Loucy (cell line): ENCODE results near the gene SLC6A2.

Experiments
- H2AFZ ChIP-seq: fragments of 200-600 bp; sonication (generic); 2 replicates; pipeline ENCODE4 v1.6.0; 2016; ENCODE audit warnings: antibody characterized with exemption, mild to moderate bottlenecking, low read length, moderate library complexity
- H3F3A ChIP-seq: fragments of 200-600 bp; 2 replicates; pipeline ENCODE4 v1.6.0; 2016; ENCODE audit warnings: antibody characterized with exemption, low read depth, mild to moderate bottlenecking
- H3K27me3 ChIP-seq: fragments of 200-600 bp; sonication (generic); 2 replicates; pipeline ENCODE4 v1.6.1; 2014; ENCODE audit warnings: low read length, mild to moderate bottlenecking; ENCODE audit not compliant: insufficient read depth, poor library complexity, severe bottlenecking
- H3K36me3 ChIP-seq: fragments of 200-600 bp; sonication (generic); 2 replicates; pipeline ENCODE4 v1.6.1; 2016; ENCODE audit warnings: low read length; ENCODE audit not compliant: insufficient read depth
- H3K4me1 ChIP-seq: fragments of 200-600 bp; sonication (generic); 2 replicates; pipeline ENCODE4 v1.5.1; 2014; ENCODE audit warnings: low read length, mild to moderate bottlenecking; ENCODE audit not compliant: insufficient read depth, poor library complexity, severe bottlenecking
- H3K4me2 ChIP-seq: fragments of 200-600 bp; sonication (generic); 2 replicates; pipeline ENCODE4 v1.6.0; 2014; ENCODE audit warnings: antibody characterized with exemption, low read length, low read depth, mild to moderate bottlenecking; ENCODE audit not compliant: poor library complexity, severe bottlenecking
- H3K4me3 ChIP-seq: fragments of 200-600 bp; sonication (generic); 2 replicates; pipeline ENCODE4 v1.5.1; 2014; ENCODE audit warnings: low read length, mild to moderate bottlenecking, mixed read lengths; ENCODE audit not compliant: poor library complexity, severe bottlenecking
- H3K79me2 ChIP-seq: fragments of 200-600 bp; sonication (generic); 2 replicates; pipeline ENCODE4 v1.6.1; 2014; ENCODE audit warnings: low read length; ENCODE audit not compliant: insufficient read depth
- H3K9ac ChIP-seq: fragments of 200-600 bp; sonication (generic); 2 replicates; pipeline ENCODE4 v1.6.0; 2014; ENCODE audit warnings: mild to moderate bottlenecking, low read depth, low read length, moderate library complexity; ENCODE audit not compliant: poor library complexity, severe bottlenecking
- H3K9me2 ChIP-seq: fragments of 200-600 bp; sonication (generic); replicated peaks from 2 replicates; pipeline ENCODE4 v1.6.1; 2016; ENCODE audit warnings: low read depth, low read length, mixed read lengths
- H3K9me3 ChIP-seq: fragments of 200-600 bp; sonication (generic); 2 replicates; pipeline ENCODE4 v1.6.1; 2014; ENCODE audit warnings: mild to moderate bottlenecking, antibody characterized with exemption, low read length, low read depth; ENCODE audit not compliant: insufficient read depth
- H4K20me1 ChIP-seq: fragments of 200-600 bp; sonication (generic); 2 replicates; pipeline ENCODE4 v1.6.0; 2014; ENCODE audit warnings: antibody characterized with exemption, low read length, mild to moderate bottlenecking; ENCODE audit not compliant: insufficient read depth, poor library complexity, severe bottlenecking
- EZH2phosphoT487 ChIP-seq: fragments of 200-600 bp; IDR thresholded peaks from 2 replicates; pipeline ENCODE4 v1.6.1; 2018; ENCODE audit warnings: antibody characterized with exemption, mild to moderate bottlenecking, moderate library complexity, borderline replicate concordance
- TF ChIP-seq, protein P1 (sequence below): fragments of 200-600 bp; sonication (generic); conservative IDR thresholded peaks from 2 replicates; pipeline ENCODE4 v1.5.1; 2014; ENCODE audit warnings: mild to moderate bottlenecking, antibody characterized with exemption, low read length

SLC6A2 gene

DNA sequence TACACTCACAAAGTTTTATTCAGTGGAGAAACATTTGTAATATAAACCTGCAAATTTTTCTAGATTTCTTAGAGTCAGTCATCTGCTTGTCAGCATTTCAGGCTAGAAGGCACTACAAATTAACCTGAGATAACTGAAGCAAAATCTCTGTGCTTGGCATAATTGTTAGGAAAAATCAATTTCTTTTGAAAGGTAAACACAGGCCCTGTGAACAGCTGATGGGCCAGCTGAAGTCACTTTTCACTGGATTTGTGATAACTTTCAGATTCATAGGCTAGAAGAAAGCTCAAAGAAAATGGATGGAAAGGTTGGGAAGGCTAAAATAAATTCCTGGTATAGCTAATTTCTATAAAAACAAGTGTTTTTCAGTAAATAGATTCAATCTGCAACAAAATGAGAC is 34.0 kb upstream of the SLC6A2 start:
- H3K79me2 ChIP-seq = no peaks in the 10 kb centered on the region
- H3K4me3 ChIP-seq = no peak overlapping the region
- H2AFZ ChIP-seq = 0 out of 2 replicates have a peak overlapping the region, but pooled peaks have one; percentile 39
- no peaks in the 10 kb centered on the region for H4K20me1 ChIP-seq
- H3K4me2 ChIP-seq = no peak overlapping the region
- no peak for TF ChIP-seq EZH2phosphoT487
- TF ChIP-seq, protein P1, sequence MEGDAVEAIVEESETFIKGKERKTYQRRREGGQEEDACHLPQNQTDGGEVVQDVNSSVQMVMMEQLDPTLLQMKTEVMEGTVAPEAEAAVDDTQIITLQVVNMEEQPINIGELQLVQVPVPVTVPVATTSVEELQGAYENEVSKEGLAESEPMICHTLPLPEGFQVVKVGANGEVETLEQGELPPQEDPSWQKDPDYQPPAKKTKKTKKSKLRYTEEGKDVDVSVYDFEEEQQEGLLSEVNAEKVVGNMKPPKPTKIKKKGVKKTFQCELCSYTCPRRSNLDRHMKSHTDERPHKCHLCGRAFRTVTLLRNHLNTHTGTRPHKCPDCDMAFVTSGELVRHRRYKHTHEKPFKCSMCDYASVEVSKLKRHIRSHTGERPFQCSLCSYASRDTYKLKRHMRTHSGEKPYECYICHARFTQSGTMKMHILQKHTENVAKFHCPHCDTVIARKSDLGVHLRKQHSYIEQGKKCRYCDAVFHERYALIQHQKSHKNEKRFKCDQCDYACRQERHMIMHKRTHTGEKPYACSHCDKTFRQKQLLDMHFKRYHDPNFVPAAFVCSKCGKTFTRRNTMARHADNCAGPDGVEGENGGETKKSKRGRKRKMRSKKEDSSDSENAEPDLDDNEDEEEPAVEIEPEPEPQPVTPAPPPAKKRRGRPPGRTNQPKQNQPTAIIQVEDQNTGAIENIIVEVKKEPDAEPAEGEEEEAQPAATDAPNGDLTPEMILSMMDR = no peak
- H3F3A ChIP-seq = no peaks in the 10 kb centered on the region
- no peaks in the 10 kb centered on the region for H3K9me2 ChIP-seq
- peaks cover 7% of the 10 kb centered on the region for H3K4me1 ChIP-seq
- no peaks in the 10 kb centered on the region for H3K27me3 ChIP-seq
- no peaks in the 10 kb centered on the region for H3K36me3 ChIP-seq
- H3K9ac ChIP-seq = no peak overlapping the region
- H3K9me3 ChIP-seq = no peaks in the 10 kb centered on the region

DNA sequence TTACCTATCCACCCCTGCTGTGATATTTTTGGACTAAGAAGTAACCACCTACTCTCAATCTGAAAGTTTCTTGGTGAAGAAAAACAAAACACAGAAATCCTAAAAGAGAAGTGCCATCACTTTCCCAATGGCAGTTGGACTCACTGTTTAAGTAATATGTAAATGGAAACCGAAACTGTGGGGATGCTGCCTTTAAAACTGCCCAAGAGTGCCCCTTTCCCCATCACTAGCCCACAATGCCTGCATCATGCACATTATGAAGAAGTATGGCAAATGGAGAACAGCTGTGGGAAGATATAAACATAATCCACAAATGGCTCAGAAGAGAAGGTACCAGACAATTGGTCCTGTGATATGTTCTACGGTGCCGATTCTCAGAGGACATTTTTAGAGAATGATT is 33.5 kb upstream of the SLC6A2 start:
- no peak for TF ChIP-seq EZH2phosphoT487
- TF ChIP-seq, protein P1 = no peak
- Histone ChIP-seq H3K4me2 (no peak overlapping the region), H3K9ac (no peak overlapping the region), H4K20me1 (no peaks in the 10 kb centered on the region), H3K79me2 (no peaks in the 10 kb centered on the region), H3K9me2 (no peaks in the 10 kb centered on the region), H3K36me3 (no peaks in the 10 kb centered on the region), H3K4me3 (no peak overlapping the region), H2AFZ (peak overlapping the region; percentile 39; the same call in 1 of the 2 replicates), H3K4me1 (peaks cover 7% of the 10 kb centered on the region), H3K9me3 (no peaks in the 10 kb centered on the region), H3F3A (no peaks in the 10 kb centered on the region), H3K27me3 (no peaks in the 10 kb centered on the region)

DNA sequence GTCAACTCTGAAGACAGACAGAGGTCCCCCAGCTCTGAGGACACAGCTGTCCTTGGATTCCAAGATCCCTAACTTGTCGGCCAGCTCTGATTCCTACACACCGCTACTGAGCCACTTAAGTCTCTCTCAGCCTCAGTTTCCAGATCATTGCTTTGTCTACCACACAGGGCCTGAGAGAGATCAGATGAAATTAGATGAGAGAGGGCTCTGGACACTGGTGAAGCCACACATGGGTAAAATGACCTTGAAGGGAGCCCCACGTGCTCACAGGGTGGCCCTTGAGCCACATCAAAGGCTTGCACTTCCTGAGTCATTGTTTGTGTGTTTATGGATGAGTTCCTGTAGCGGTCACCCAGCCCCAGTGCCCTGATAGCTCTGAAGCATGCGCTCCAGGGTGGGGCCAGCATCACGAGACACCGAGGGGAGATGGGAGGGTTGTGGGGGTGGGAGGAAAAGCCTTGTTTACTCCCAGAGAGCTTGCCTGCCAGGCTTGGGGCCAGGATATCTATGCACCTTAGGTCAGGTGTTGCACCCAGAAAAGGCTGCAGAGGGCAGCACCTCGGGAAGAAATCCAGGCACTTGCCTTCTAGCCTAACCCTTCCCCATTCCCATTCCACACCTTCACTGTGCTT is 32.7 kb upstream of the SLC6A2 start:
- Histone ChIP-seq H3K9ac (no peak overlapping the region), H3K79me2 (no peaks in the 10 kb centered on the region), H3K9me2 (no peaks in the 10 kb centered on the region), H3K4me3 (no peak overlapping the region), H4K20me1 (no peaks in the 10 kb centered on the region), H3K27me3 (no peaks in the 10 kb centered on the region), H3K4me1 (peaks cover 7% of the 10 kb centered on the region), H3K36me3 (no peaks in the 10 kb centered on the region), H3K4me2 (no peak overlapping the region), H3F3A (no peaks in the 10 kb centered on the region), H3K9me3 (no peaks in the 10 kb centered on the region), H2AFZ (no peak overlapping the region)
- TF ChIP-seq, protein P1 = peak; percentile 52
- TF ChIP-seq EZH2phosphoT487 = no peak
